Activated T-cell treated with anti-CD3 and anti-CD28 coated beads, Interleukin-2, amount 50 U/mL, for 24 hours (primary cell): ENCODE results near the gene OPTC.
"Not testable (repeated sequence)": the region's sequence is repeated elsewhere in the genome, so short reads cannot be mapped to it uniquely, and the experiment has no call there.

Source experiments
- DNase-seq: peaks from one replicate; pipeline ENCODE4 v3.0.0-alpha.2; 2020
- H3K27ac Mint-ChIP-seq: 2 replicates; pipeline ENCODE4 v1.8.0; 2020; ENCODE audit warnings: mild to moderate bottlenecking, mixed read lengths
- H3K27me3 Mint-ChIP-seq: 2 replicates; pipeline ENCODE4 v1.8.0; 2020; ENCODE audit warnings: mixed read lengths
- H3K36me3 Mint-ChIP-seq: 2 replicates; pipeline ENCODE4 v1.8.0; 2020; ENCODE audit warnings: low read depth, mixed read lengths
- H3K4me1 Mint-ChIP-seq: 2 replicates; pipeline ENCODE4 v1.8.0; 2020; ENCODE audit warnings: low read depth, mixed read lengths
- H3K4me3 Mint-ChIP-seq: 2 replicates; pipeline ENCODE4 v1.8.0; 2020; ENCODE audit warnings: mild to moderate bottlenecking, moderate library complexity, mixed read lengths
- H3K9me3 Mint-ChIP-seq: 2 replicates; pipeline ENCODE4 v1.8.0; 2020; ENCODE audit warnings: mixed read lengths

The OPTC gene

GRCh38 chr1:203459671-203460201, 34.2 kb upstream of the OPTC start:
- Mint-ChIP-seq H3K4me1 (peaks cover 4% of the 10 kb centered on the region), H3K4me3 (no peak overlapping the region), H3K27ac (no peak overlapping the region), H3K27me3 (peaks cover 30% of the 10 kb centered on the region), H3K36me3 (no peaks in the 10 kb centered on the region), H3K9me3 (no peaks in the 10 kb centered on the region)
- DNase-seq: no peak

DNA sequence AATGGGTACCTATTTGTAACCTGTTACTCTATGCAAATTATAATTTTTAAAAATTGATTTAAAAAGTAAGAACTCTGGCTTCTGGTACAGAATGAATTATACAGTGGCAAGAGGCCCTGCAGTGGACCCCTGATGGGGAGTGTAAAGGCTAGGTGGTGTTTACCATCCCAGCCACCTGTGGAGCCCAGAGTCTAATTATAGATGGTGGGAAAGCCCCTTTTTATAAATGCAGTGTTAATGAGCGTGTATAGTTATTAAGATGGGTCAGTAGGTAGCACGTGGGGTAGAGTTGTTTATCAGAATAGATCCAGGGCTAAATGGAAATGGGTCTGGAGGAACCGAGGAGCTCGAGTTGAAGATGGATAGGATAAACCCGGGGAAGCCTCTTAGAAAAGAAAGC, 32.2 kb upstream of the OPTC start:
- DNase-seq: no peak
- Mint-ChIP-seq H3K27me3 (peaks cover 30% of the 10 kb centered on the region), H3K4me3 (no peak overlapping the region), H3K4me1 (peaks cover 4% of the 10 kb centered on the region), H3K27ac (no peak overlapping the region), H3K9me3 (no peaks in the 10 kb centered on the region), H3K36me3 (no peaks in the 10 kb centered on the region)

DNA sequence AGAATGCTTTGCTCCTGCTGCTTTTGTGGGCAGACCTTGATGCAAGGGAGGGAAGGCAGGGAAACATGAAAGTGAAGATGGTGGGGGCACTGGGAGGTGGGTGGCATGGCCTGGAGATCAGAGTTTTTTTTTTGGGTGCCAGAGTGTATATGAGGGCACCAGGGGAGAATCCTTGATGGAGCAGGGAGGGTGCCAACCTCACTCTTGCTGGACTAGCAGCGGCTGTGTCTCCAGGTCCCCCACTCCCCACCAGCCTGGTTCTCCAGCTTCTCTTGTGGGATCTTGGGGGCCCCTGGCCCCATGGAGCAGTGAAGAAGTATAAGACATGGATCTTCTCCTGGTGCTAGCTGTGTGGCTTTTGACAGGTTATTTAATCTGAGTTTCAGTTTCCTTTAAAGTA, 31.8 kb upstream of the OPTC start:
- no peak overlapping the region for H3K27ac Mint-ChIP-seq
- H3K36me3 Mint-ChIP-seq: no peaks in the 10 kb centered on the region

DNA sequence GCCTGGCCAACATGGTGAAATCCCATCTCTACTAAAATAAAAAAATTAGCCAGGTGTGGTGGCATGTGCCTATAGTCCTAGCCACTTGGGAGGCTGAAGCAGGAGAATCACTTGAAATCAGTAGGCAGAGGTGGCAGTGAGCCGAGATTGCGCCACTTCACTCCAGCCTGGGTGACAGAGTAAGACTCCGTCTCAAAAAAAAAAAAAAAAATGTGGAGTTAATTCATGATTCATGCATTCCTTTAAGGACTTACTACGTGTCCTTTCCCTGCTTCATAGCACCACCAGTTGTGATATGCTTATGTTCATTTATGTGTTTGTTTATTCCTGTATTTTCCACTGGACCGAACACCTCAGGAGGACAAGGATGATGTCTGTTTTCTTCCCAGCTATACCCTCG, 31.1 kb upstream of the OPTC start:
- no peaks in the 10 kb centered on the region for H3K36me3 Mint-ChIP-seq
- H3K4me3 Mint-ChIP-seq: no peak overlapping the region
- peaks cover 4% of the 10 kb centered on the region for H3K4me1 Mint-ChIP-seq
- peaks cover 30% of the 10 kb centered on the region for H3K27me3 Mint-ChIP-seq
- H3K9me3 Mint-ChIP-seq: no peaks in the 10 kb centered on the region
- no peak overlapping the region for H3K27ac Mint-ChIP-seq
- no peak for DNase-seq

More for the DNA sequence above, 31.8 kb upstream of the OPTC start:
- Mint-ChIP-seq H3K27me3 (peaks cover 30% of the 10 kb centered on the region), H3K4me3 (no peak overlapping the region), H3K9me3 (no peaks in the 10 kb centered on the region), H3K4me1 (peaks cover 4% of the 10 kb centered on the region)
- no peak for DNase-seq

DNA sequence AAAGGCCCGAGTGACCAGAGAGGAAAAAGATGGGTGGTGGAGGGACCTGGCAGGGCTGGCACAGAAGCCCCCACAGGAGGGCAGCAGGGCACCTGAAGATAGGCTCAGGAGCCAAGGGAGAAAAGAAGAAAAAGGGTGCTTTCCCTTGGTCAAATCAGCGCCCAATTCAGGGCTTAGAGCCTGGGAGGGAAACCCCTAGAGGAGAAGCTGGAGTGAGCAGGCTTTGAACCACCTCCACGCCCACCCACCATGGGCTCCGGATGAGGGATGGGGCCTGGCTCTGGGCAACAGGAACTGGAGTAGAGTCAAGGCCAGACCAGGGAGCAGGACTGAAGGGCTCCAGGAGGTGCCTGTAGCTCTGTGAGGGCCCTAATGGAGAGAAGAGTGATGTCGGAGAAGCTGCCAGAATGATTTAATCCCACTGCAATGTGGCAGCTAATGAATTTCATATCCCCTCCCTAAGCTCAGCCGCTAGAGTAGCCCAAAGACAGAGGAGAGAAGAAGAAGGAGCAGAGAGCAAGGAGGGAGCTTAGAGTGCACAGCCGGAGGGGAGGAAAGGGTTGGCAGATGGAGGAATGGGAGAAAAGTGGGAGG, 30.4 kb upstream of the OPTC start:
- H3K27ac Mint-ChIP-seq: no peak overlapping the region

DNA sequence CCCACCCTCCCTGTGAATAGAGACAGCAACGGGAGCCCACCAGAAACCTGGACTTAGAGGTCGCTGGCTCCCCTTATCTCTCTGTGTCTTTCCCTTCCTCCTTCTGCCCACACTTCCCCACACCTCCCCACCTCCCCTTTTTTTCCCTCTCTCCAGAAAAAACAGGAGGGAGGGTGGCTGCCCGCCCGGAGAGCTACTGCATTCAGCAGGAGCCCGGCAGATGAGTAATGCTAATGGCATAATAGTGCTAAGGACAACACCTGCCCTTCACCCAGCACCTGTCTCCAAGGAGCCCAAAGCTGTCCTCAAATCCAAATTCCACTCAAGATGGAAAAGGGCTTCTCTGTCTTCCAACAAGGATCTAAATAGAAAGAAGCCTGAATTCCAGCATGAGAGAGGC, 29.7 kb upstream of the OPTC start:
- no peak overlapping the region for H3K27ac Mint-ChIP-seq
- no peaks in the 10 kb centered on the region for H3K9me3 Mint-ChIP-seq
- peaks cover 4% of the 10 kb centered on the region for H3K4me1 Mint-ChIP-seq
- H3K27me3 Mint-ChIP-seq: peaks cover 32% of the 10 kb centered on the region
- no peak overlapping the region for H3K4me3 Mint-ChIP-seq
- no peak for DNase-seq
- H3K36me3 Mint-ChIP-seq: no peaks in the 10 kb centered on the region

More for the DNA sequence above, 30.4 kb upstream of the OPTC start:
- Mint-ChIP-seq H3K4me3 (no peak overlapping the region), H3K27me3 (peaks cover 33% of the 10 kb centered on the region), H3K36me3 (no peaks in the 10 kb centered on the region), H3K9me3 (no peaks in the 10 kb centered on the region), H3K4me1 (peaks cover 4% of the 10 kb centered on the region)
- no peak for DNase-seq

GRCh38 chr1:203464743-203465142, 29.2 kb upstream of the OPTC start:
- Mint-ChIP-seq H3K27me3 (peaks cover 34% of the 10 kb centered on the region), H3K27ac (no peak overlapping the region), H3K4me1 (peaks cover 4% of the 10 kb centered on the region), H3K4me3 (no peak overlapping the region), H3K9me3 (no peaks in the 10 kb centered on the region), H3K36me3 (no peaks in the 10 kb centered on the region)
- DNase-seq: no peak

DNA sequence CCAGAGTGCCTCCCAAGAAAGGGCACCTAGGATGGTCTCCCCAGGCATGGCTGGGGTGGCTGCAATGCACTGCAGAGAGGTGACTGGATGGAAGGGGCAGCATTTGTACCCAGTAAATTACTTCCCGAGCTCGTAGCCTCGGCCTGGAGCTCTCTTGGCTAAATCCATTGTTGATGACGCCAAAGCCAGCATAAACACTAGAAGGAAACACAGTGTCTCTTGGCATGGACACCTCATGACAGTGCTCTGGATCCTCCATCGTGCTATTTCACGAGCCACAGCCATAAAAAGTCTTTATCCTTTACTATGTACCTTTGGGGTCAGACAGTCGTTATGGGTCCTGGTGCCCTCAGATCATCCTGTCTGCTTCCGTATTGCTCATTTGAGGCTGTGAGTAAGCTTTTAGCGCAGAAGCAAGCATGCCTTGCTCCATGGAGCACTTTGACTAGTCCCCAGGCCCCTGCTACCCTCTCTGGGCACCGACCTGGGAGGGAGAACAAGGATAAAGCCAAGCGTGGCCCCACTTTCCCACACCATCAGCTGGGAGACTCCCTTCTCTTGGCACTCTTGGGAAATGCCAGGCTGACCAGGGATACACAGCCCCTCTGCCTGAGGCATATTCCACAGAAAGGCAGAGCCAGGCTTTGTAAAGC, 28.7 kb upstream of the OPTC start:
- Mint-ChIP-seq H3K36me3 (no peaks in the 10 kb centered on the region), H3K4me1 (peaks cover 4% of the 10 kb centered on the region), H3K9me3 (no peaks in the 10 kb centered on the region), H3K27me3 (peaks cover 35% of the 10 kb centered on the region), H3K27ac (no peak overlapping the region), H3K4me3 (no peak overlapping the region)
- no peak for DNase-seq

GRCh38 chr1:203465948-203466347, 28.0 kb upstream of the OPTC start:
- Mint-ChIP-seq H3K4me3 (no peak overlapping the region), H3K4me1 (peaks cover 4% of the 10 kb centered on the region), H3K36me3 (no peaks in the 10 kb centered on the region), H3K9me3 (no peaks in the 10 kb centered on the region), H3K27ac (no peak overlapping the region), H3K27me3 (peaks cover 34% of the 10 kb centered on the region)
- no peak for DNase-seq

DNA sequence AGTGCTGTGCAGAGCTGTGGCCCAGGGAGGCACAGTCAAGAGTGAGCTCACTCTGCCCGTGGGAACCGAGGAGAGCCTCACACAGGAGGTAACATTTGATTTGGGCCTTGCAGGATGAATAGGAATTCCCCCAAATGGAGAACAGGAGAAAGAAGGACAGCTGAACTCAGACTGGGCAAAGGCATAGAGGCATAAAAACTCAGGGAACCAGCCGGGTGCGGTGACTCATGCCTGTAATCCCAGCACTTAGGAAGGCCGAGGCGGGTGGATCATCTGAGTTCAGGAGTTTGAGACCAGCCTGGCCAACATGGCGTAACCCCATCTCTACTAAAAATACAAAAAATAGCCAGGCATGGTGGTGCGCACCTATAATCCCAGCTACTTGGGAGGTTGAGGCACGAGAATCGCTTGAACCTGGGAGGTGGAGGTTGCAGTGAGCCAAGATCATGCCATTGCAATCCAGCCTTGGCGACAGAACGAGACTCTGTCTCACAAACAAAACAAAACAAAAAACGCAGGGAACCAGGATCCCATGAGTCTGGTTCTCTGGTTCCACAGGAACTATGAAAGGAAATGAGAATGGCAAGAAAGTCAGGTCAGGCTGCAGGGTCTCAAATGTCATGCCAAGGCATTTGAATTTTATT, 26.9 kb upstream of the OPTC start:
- H3K36me3 Mint-ChIP-seq, H3K4me1 Mint-ChIP-seq, H3K27ac Mint-ChIP-seq, H3K9me3 Mint-ChIP-seq, H3K4me3 Mint-ChIP-seq, DNase-seq: not testable (repeated sequence)
- H3K27me3 Mint-ChIP-seq: peaks cover 26% of the 10 kb centered on the region

DNA sequence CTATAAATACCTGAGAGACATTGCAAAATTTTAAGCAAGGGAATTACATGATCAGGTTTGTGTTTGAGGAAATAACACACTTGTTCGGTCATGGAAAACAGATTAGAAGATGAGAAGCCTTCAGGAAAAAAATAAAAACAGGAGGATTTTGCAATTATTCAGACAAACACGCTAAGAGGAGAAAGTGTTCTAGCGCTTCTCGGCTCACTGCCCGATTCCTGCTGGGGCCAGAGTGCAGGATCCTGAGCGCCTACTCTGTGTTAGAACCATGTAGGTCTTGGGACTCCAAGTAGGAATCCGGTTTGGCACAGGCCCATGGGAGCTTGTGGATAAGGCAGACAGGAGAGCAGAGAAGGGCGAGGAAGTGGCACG, 26.4 kb upstream of the OPTC start:
- Mint-ChIP-seq H3K4me3 (no peak overlapping the region), H3K27ac (no peak overlapping the region), H3K36me3 (no peaks in the 10 kb centered on the region), H3K9me3 (no peaks in the 10 kb centered on the region), H3K4me1 (no peaks in the 10 kb centered on the region), H3K27me3 (peaks cover 24% of the 10 kb centered on the region)
- no peak for DNase-seq

GRCh38 chr1:203468326-203468725, 25.6 kb upstream of the OPTC start:
- Mint-ChIP-seq H3K27me3 (peaks cover 19% of the 10 kb centered on the region), H3K4me1 (no peaks in the 10 kb centered on the region), H3K36me3 (no peaks in the 10 kb centered on the region), H3K4me3 (no peak overlapping the region), H3K9me3 (no peaks in the 10 kb centered on the region), H3K27ac (no peak overlapping the region)
- DNase-seq: no peak

- Mint-ChIP-seq H3K4me1 (no peaks in the 10 kb centered on the region), H3K27me3 (peaks cover 21% of the 10 kb centered on the region), H3K36me3 (no peaks in the 10 kb centered on the region), H3K4me3 (no peak overlapping the region), H3K9me3 (no peaks in the 10 kb centered on the region), H3K27ac (no peak overlapping the region)
- no peak for DNase-seq
These were observed 23.7 kb upstream of the OPTC start for GRCh38 chr1:203470240-203470639.

DNA sequence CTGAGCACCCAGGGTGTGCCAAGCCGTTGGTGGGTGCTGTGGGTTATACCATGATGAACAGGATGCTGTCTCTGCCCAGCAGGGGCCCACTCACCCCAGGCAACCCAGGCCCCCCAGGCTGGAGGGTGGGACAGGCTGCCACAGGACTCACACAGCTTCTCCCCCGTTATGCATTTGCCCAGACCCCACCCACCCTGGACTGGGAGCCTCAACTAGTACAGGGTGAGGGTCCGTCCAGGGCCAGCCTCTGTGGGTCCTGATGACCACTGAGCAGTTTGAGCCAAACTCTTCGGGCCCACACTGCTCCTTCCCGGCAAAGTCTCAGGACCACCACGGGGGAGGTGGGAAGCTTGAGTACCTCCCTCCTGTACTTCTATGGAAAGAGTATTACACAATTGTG, 22.1 kb upstream of the OPTC start:
- Mint-ChIP-seq H3K4me1 (no peaks in the 10 kb centered on the region), H3K9me3 (no peaks in the 10 kb centered on the region), H3K36me3 (no peaks in the 10 kb centered on the region), H3K4me3 (no peak overlapping the region), H3K27ac (no peak overlapping the region), H3K27me3 (peaks cover 27% of the 10 kb centered on the region)
- DNase-seq: no peak

DNA sequence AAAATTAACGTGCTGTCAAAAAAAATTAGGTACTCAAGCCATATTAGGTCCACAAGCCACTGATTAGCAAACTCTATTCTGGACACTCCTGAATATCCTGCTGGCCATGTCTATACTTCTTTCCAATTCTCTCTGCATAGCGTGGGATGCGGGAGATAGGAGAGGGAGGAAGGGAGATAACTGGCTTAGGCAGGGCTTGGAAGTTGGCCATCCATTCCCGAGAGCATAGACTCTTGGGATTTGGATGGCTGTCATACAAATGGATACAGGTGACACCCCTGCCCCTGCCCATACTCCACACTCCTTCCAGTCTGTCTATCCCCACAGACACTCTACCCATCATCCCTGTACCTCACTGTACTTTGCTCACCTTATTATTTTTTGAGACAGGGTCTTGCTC, 20.7 kb upstream of the OPTC start:
- no peaks in the 10 kb centered on the region for H3K4me1 Mint-ChIP-seq
- no peaks in the 10 kb centered on the region for H3K36me3 Mint-ChIP-seq
- H3K27ac Mint-ChIP-seq: no peak overlapping the region
- DNase-seq: no peak
- H3K4me3 Mint-ChIP-seq: no peak overlapping the region
- no peaks in the 10 kb centered on the region for H3K9me3 Mint-ChIP-seq
- H3K27me3 Mint-ChIP-seq: peaks cover 26% of the 10 kb centered on the region
